GM18868 (cell line): ENCODE results near the gene IRS1.

Experiments
- ATAC-seq: cut with Tn5 transposase; IDR thresholded peaks from one replicate; pipeline ENCODE4 v1.9.1; 2021; ENCODE audit warnings: mild to moderate bottlenecking, moderate library complexity; ENCODE audit not compliant: unreplicated experiment

The IRS1 gene

DNA sequence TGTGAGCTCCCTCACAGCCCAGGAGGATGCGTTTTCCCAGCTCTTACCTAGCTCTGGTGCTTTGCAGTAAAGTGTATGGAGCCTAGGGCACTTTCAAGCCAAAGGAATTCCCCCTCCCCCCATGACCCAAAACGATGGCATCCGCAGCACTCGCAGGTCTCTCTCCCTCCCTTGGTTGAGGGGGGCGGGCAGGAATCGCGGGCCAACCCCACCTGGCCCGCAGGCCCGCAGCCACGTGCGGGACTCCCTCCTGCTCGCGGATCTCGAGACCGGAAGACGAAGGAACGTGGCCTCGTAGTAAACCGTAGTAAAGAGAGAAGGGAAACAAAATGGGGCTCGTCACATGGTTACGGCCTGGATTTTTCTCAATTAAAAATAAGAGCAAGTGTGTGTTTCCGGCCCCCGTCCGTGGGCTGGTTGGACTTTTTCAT is 8.5 kb downstream of the IRS1 start:
- ATAC-seq, result peak; percentile 48

DNA sequence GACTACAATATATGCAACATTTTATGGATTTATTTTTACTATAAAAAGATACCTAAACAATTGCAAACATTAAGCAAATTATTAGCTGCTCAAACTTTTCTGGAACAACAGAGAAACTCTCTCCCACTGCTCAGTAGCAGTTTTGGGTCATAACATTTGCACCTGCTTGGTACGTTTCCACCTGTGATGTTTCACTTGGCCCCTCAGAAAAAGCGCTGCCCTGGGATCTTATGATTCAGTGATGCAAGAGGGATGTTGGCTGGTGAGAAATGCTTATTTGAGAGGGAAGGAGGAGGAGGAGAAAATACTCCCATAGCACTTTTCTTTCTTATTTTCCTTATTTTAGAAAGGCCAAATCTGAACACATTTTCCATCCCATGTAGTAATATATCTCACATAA is 9.2 kb downstream of the IRS1 start:
- no peak for ATAC-seq

GRCh38 chr2:226790011-226790410 is 9.6 kb downstream of the IRS1 start:
- no peak for ATAC-seq

DNA sequence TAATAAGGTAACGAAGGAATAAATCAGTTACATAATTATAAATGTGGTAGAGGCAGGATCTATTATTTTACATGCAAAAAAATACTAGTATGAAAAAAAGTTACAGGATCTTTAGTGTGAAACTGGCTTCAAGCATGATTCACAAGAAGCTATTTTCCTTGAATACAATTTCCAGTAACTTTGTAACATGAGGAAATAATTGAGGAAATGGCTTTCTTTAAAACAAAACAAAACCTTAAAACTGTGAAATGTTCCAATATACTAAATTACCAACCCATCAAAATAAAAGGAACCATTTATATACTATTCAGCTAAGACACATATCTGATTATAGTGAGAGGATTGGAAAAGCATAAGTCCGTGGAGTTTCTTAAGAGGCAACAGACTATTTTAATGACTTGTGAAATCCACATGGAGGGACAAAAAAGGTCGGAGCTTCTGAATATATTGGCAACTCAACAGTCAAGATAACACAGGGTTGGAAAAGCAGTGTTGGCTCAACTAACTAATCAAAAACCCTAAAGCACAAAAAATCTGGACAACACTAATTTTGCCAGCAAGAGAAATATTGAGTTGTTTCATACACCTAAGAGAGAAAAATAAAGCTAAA is 10.6 kb downstream of the IRS1 start:
- ATAC-seq, result no peak

DNA sequence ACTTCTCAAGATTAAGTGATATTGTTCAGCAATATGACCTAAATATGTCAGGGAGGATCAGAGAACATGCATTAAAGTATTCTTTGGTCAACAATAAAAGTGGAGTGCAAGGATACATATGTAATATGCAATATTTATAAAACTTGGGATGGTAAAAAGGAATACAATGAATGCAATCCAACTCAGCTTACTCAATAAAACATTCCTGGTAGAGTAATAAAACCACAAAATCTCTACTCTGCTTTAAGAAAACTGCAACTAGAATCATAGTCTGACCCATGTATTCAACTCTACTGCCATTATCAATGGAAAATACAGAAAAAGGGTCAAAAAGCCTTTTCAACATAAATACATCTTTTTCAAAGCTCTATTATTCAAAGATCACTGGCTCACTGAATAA is 11.6 kb downstream of the IRS1 start:
- ATAC-seq, result no peak

GRCh38 chr2:226783885-226784284 is 15.7 kb downstream of the IRS1 start:
- no peak for ATAC-seq

GRCh38 chr2:226782092-226782713 is 17.4 kb downstream of the IRS1 start:
- no peak for ATAC-seq

GRCh38 chr2:226780431-226780830 is 19.2 kb downstream of the IRS1 start:
- ATAC-seq, result no peak

DNA sequence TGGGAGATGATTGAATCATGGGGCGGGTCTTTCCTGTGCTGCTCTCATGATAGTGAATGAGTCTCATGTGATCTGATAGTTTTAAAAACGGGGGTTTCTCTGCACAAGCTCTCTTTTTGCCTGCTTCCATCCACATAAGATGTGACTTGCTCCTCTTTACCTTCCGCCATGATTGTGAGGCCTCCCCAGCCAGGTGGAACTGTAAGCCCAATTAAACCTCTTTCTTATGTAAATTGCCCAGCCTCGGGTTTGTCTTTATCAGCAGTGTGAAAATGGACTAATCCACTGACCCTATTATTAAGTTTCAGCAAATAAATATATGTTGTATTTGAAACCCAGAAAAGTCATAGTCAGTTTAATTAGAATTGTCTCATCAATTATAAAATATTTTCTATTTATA is 22.0 kb downstream of the IRS1 start:
- no peak for ATAC-seq

- no peak for ATAC-seq
Measured at GRCh38 chr2:226776104-226776503, 23.5 kb downstream of the IRS1 start.

GRCh38 chr2:226775032-226775509 is 24.5 kb downstream of the IRS1 start:
- ATAC-seq, result no peak

DNA sequence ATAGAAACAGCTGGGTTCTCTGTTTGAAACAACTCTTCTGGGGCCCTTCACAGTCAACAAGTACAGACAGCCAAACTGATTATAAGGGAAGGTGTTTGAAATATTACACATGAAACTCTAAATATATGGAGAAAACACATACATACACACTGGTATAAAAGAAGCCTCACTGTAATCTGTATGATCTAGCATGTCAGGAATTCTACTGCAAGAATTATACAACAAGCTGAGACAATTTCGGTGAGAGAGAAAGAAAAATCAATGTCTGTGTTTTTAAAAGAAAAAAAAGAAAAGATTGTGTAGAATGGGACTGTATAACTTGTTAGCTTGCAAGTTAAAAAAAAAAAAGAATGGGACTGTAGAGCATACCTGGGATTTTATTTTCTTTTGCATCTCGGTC is 26.3 kb downstream of the IRS1 start:
- peak; percentile 6 for ATAC-seq

- peak; percentile 98 for ATAC-seq
Measured at GRCh38 chr2:226772389-226773179, 27.0 kb downstream of the IRS1 start.

DNA sequence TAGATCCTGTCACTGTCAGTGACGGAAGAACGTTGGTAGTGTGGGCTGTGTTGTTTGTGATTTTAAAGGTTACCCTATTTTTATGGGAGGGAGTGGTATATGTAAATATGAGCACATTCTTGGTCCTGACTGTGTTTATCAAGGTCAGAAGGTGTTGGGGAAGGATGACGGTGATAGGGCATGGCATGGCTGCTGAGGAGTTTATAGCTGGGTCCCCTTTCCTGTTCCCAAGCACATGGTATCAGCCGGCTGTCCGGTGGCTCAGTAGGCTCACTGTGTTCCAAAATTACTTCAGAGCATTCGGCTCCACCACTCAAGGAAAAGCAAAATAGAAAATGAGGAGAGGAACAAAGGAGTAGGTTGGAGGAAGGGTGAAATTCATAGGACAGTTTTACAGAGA is 28.6 kb downstream of the IRS1 start:
- no peak for ATAC-seq

GRCh38 chr2:226767056-226767813 is 32.4 kb downstream of the IRS1 start:
- no peak for ATAC-seq

DNA sequence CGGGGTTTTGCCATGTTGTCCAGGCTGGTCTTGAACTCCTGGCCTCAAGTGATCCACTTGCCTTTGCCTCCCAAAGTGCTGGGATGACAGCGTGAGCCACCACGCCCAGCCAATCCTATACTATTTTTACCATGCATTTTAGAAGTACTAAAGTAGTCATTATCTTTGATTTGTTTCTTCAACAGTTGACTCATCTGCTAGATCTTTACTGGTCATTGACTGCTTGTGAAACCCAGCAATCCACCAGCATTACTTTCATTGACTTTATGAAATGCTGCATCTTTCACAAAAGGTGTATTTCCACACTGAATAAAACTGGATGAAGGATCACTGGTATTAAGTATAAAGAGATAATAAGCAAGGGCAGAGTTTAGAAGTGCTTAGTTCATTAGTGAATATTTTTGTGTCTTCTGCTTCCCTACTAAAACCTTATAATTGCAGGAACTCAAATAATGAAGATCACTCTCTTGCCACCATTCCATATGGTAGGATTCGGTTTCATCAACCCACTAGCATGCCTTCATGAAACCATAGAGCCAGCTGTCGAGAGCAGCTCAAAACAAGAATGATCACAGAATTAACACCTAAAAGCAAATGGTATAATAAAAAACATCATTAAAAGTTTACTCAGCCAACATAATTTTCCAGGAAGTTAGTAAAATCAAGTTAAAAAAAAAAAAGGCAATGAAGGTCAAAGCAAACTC is 33.1 kb downstream of the IRS1 start:
- no peak for ATAC-seq

DNA sequence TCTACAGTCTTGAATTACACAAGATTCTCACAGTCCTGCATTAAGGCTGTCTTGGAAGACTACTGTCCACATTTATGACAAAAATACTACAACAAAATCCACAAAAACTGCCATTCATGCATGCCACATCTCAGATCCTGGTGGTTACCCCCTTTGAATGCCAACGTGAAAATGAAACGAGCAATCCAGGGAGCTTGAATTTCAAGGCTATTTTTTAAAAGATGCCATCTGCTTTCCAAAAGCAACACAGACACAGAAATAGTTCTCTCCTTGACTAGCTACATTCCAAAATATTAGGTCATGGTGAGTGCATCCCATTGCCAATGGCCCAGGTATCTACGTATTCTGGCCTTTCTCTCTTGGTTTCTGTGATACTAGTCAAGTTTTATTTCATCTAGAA is 36.3 kb downstream of the IRS1 start:
- no peak for ATAC-seq

GRCh38 chr2:226761195-226761583 is 38.4 kb downstream of the IRS1 start:
- ATAC-seq, result no peak

DNA sequence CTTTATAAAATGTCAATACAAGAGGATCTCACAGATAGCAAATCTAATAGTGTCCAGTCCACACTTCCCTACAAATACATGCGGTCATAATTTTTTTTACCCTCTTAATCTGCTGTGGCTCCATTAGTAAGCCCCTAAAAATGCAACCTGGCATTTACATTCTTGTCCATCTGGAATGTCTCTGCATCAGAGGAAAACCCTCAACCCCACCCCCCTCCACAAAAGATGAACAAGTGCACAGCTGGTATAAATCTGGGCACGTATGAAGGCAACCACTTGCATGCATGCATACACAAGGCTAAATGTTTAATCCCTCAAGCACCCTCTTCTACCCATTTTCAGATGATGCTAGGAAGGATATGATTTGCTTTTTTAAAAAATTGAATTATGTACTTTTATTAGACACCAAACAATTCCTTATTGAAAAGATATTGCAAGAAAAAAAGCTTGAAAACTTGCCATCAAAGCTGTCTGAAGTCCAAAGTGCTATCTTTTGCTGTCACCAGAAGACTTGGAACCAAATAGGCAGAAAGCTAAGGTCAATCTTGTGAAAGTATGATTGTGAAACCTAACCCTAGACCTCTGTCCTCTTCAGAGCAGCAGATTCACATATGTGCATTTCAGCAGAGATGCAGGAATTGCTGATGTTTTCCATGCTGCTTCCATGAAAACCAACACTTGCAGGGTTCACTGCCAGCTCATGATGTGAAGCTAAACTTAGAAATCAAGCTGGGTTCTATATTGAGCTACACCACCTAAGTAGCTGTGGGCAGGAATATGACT is 39.0 kb downstream of the IRS1 start:
- no peak for ATAC-seq

- ATAC-seq, result no peak
Measured at GRCh38 chr2:226759768-226760167, 39.9 kb downstream of the IRS1 start.
